ENCODE measurements around the gene MTUS2. TPM values are rescaled to one million over a fixed set of nuclear protein-coding genes. Genes with fewer than 3 reads are reported as not detected.

Gene MTUS2
- total and polyA plus RNA-seq, 9 of the 15 experiments (the other 6 are each of a cell fraction or from before 2014, with no cell fraction given) = 0.01 to 0.28 (median 0.06) TPM; not detected in 1

- no peaks in the 10 kb centered on the region for H3K36me3 ChIP-seq (ENCODE audit: control insufficient read depth, insufficient read depth, low read length)
- DNase-seq (ENCODE audit: extremely low read depth in 1 of 4, low spot score in 3 of 4) (no peak), FAIRE-seq (no peak), ATAC-seq (no peak)
- no peaks in the 10 kb centered on the region for H3K9me3 ChIP-seq (replicated peaks; ENCODE audit: control insufficient read depth, insufficient read depth, low read depth, low read length)
- H3K4me1 ChIP-seq (replicated peaks in 1 of 2; ENCODE audit: control insufficient read depth in 2 of 2, insufficient read depth in 2 of 2, low read length in 2 of 2) = peaks cover 0 to 6% of the 10 kb centered on the region in 2 experiments; a peak in 3 of 5 replicates
- no peak overlapping the region for H2AFZ ChIP-seq (ENCODE audit: low read depth, low read length)
- no peak overlapping the region for H3K9ac ChIP-seq (ENCODE audit: insufficient read depth in 1 of 2, low read depth in 2 of 2, low read length in 2 of 2)
- in situ Hi-C loops (cut with MboI) (no loop called here), intact Hi-C loops (cut with micrococcal nuclease) (no loop called here)
- H3K27ac ChIP-seq (ENCODE audit: extremely low read depth, low read depth, low read length) = no peak overlapping the region
- POLR2A ChIA-PET = no interaction called here
- H4K20me1 ChIP-seq (replicated peaks; ENCODE audit: control insufficient read depth, insufficient read depth, low read length) = no peaks in the 10 kb centered on the region
- BruUV-seq (replicated peaks) = no TSS peak
- no peaks in the 10 kb centered on the region for H3K9me1 ChIP-seq (ENCODE audit: control insufficient read depth, insufficient read depth, low read length)
- no peak for TF ChIP-seq FIP1L1 (IDR thresholded peaks at IDR 0.05; ENCODE audit: low read depth, low read length, poor library complexity, severe bottlenecking)
- no peak for TF ChIP-seq FOXA1 (IDR thresholded peaks at IDR 0.05; ENCODE audit: borderline replicate concordance)
- TF ChIP-seq DMBX1 (CRISPR knock-in tag; IDR thresholded peaks at IDR 0.05; ENCODE audit: borderline replicate concordance) = no peak
- TF ChIP-seq ZNF644 (tag; IDR thresholded peaks at IDR 0.05; ENCODE audit: low read depth) = no peak
- no peak for TF ChIP-seq PTBP1 (IDR thresholded peaks at IDR 0.05; ENCODE audit: low read depth, low read length)
- TF ChIP-seq ZNF121 (CRISPR knock-in tag; conservative IDR thresholded peaks at IDR 0.05) = no peak
- no peak for TF ChIP-seq ZNF324 (CRISPR knock-in tag; IDR thresholded peaks at IDR 0.05)
- no peak for TF ChIP-seq SAFB (IDR thresholded peaks at IDR 0.05; ENCODE audit: borderline replicate concordance, low read depth, low read length)
- no peak for TF ChIP-seq RUNX1 (IDR thresholded peaks at IDR 0.05; ENCODE audit: low read depth)
- TF ChIP-seq FOXK2 (conservative IDR thresholded peaks at IDR 0.05 in 1 of 2, IDR thresholded peaks at IDR 0.05 in 1 of 2; ENCODE audit: low read depth in 2 of 2) = no peak
- no peak for TF ChIP-seq HDAC2 (IDR thresholded peaks at IDR 0.05)
- TF ChIP-seq AFF1 (IDR thresholded peaks at IDR 0.05; ENCODE audit: low read depth in 1 of 2, partially characterized antibody in 2 of 2) = no peak
- TF ChIP-seq FOXK1 (CRISPR knock-in tag; IDR thresholded peaks at IDR 0.05; ENCODE audit: borderline replicate concordance) = no peak
- no peak for TF ChIP-seq ZNF589 (CRISPR knock-in tag; IDR thresholded peaks at IDR 0.05; ENCODE audit: low read depth)
- TF ChIP-seq SPI1 (IDR thresholded peaks at IDR 0.05; ENCODE audit: borderline replicate concordance, low read depth, low read length) = no peak
- TF ChIP-seq U2AF1 (optimal IDR thresholded peaks at IDR 0.05; ENCODE audit: low read depth, low read length) = no peak
- H3K4me2 ChIP-seq (ENCODE audit: insufficient read depth, low read length) = no peak overlapping the region
- peaks cover 0 to 6% of the 10 kb centered on the region in 2 experiments; a peak in 2 of 5 replicates for H3K27me3 ChIP-seq (ENCODE audit: control insufficient read depth in 2 of 2, insufficient read depth in 2 of 2, low read length in 2 of 2)
- WGBS (ENCODE audit: insufficient coverage, low coverage, missing lambda C conversion rate) = 17% methylated on average over 4 of the region's 4 CpGs
- no peaks in the 10 kb centered on the region for H3K79me2 ChIP-seq (ENCODE audit: control insufficient read depth, insufficient read depth, low read length)
- CTCF ChIA-PET (ENCODE audit: low intra/inter-chr PET ratio) = no interaction called here
- no peak overlapping the region for H3K4me3 ChIP-seq
These were observed 564.7 kb downstream of the MTUS2 start for GRCh38 chr13:29384871-29385270.

Measured in K562 (cell line).